ENCODE measurements around the gene HPS1.

The HPS1 gene

DNA sequence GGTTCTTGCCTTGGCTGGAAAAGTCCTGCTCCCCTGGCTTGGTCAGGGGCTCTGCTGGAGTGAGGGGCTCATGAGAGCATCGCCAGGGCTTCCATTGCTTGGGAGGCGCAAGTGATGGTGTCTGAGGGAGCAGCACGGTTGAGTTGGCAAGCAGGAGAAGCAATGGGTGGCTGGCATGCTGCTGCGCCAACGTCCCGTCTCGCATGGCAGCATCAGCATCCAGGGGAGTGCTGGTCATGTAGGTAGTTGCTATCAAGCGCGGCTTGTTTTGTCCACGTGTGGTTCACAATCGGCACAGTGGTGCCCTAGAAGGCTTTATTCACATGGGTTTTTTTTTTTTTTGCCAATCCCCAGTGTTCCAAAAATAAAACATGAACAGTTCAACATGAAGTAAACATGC lies 35.6 kb downstream of the HPS1 start:
- DNase-seq = no peak

GRCh38 chr10:98410759-98411158 lies 36.0 kb downstream of the HPS1 start:
- no peak for DNase-seq

DNA sequence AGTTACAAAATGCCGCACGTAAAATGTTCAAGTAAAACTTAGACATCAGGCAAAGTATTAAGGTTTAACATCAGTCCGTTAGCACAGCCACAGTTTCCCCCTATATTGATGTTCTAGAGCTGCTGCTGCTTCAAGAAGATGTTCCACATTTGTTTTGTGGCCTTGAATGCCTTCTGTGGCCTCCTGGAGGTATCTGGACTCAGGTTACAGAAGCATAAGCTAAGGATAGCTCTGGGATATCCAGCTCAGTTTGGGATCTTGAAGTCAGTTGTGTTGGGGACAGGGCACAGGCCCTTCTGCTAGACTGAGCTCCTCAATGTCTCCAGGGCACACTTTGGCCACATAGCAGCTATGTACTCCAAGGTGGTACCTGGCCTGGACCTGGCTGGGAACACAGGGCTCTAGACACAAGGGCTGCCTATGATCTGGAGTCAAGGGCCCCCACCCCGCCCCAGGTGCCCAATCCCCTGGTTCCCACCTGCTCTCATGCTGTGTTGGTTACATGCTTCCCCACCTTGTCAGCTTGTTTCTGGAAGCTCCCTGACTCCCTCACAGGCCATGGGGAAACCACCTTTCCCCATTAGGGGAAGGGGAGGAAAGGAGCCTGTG lies 36.5 kb downstream of the HPS1 start:
- DNase-seq = no peak

GRCh38 chr10:98408799-98409198 lies 37.9 kb downstream of the HPS1 start:
- no peak for DNase-seq

- DNase-seq = no peak
Measured at GRCh38 chr10:98407744-98408241, 38.9 kb downstream of the HPS1 start.

GRCh38 chr10:98407017-98407743 lies 39.6 kb downstream of the HPS1 start:
- DNase-seq = no peak

- no peak for DNase-seq
Measured at GRCh38 chr10:98405422-98405821, 41.3 kb downstream of the HPS1 start.

- no peak for DNase-seq
Measured at GRCh38 chr10:98404571-98405359, 42.0 kb downstream of the HPS1 start.

DNA sequence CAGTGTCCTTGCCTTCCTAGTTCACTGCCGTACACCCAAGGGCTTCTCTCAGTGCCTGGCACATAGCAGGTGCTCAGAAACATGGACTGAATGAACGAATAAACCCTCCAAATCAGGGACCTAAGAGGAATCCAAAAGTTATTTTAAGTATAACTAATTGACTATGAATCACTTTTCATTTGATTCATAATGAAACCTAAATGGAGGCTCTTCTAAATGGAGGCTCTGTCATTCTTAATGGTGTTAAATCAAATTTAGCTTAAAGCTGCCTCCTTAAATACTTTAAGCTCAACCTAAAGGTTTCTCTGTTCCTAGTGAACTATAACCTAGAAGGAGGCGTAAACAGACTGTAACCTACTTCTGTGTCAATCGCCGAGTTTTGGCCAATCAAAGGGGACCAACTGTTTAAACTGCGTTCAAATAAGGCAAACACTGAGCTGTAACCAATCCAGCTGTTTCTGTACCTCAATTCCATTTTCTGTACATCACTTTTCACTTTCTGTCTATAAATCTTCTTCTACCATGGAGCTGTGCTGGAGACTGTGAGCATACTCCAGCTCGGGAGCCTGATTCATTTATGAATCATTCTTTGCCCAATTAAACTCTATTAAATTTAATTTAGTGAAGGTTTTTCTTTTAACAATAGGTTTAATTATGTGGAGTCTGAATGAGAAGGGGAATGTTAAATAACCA lies 42.8 kb downstream of the HPS1 start:
- no peak for DNase-seq

- DNase-seq = no peak
Measured at GRCh38 chr10:98402931-98403718, 43.6 kb downstream of the HPS1 start.

- DNase-seq = no peak
Measured at GRCh38 chr10:98402478-98402877, 44.3 kb downstream of the HPS1 start.

DNA sequence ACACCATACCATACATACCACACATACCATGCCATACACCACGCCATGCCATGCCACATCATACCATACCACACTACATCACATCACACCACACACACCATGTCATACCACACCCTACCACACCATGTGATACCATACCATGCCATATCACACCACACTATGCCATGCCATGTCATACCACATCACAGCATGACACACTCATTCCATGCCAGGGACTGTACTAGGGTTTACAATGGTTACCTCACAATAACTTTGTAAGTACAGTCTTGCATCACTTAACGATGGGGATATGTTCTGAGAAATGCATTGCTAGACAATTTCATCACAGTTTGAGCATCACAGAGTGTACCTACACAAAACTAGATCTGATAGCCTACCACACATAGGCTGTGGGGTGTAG lies 46.3 kb downstream of the HPS1 start:
- no peak for DNase-seq

GRCh38 chr10:98399784-98400183 lies 47.0 kb downstream of the HPS1 start:
- no peak for DNase-seq

- DNase-seq = no peak
Measured at GRCh38 chr10:98397089-98397600, 49.6 kb downstream of the HPS1 start.

GRCh38 chr10:98396096-98397063 lies 50.4 kb downstream of the HPS1 start:
- no peak for DNase-seq

GRCh38 chr10:98394851-98395440 lies 51.8 kb downstream of the HPS1 start:
- DNase-seq = no peak

- no peak for DNase-seq
Measured at GRCh38 chr10:98391578-98391991, 55.1 kb downstream of the HPS1 start.

GRCh38 chr10:98391065-98391464 lies 55.7 kb downstream of the HPS1 start:
- no peak for DNase-seq

- no peak for DNase-seq
Measured at GRCh38 chr10:98390406-98390805, 56.3 kb downstream of the HPS1 start.

GRCh38 chr10:98389398-98389797 lies 57.3 kb downstream of the HPS1 start:
- DNase-seq = no peak
